Middle frontal gyrus (tissue), 1 donor: ENCODE data around the gene GPX2.
"Not testable (repeated sequence)": the region's sequence is repeated elsewhere in the genome, so short reads cannot be mapped to it uniquely, and the experiment has no call there.

Experiments
- DNase-seq: peaks from one replicate; pipeline ENCODE4 v3.0.0-alpha.2; 2015; ENCODE audit warnings: low spot score; ENCODE audit errors: extremely low spot score

GPX2 gene

GRCh38 chr14:64914237-64915028 is 28.1 kb downstream of the GPX2 start, which contains the start of gene CHURC1:
Gene CHURC1 (plus strand): TSS chr14:64914455. CDS start chr14:64914496, 41 bp downstream.
- DNase-seq: peak; percentile 97

GRCh38 chr14:64913477-64913876 is 29.1 kb downstream of the GPX2 start:
- not testable (repeated sequence) for DNase-seq

GRCh38 chr14:64912261-64912660 is 30.3 kb downstream of the GPX2 start:
- DNase-seq: no peak

- DNase-seq: no peak
Observed at GRCh38 chr14:64910847-64911495, 31.6 kb downstream of the GPX2 start.

- no peak for DNase-seq
Observed at GRCh38 chr14:64906022-64906421, 36.5 kb downstream of the GPX2 start.

GRCh38 chr14:64899958-64900357 is 42.6 kb downstream of the GPX2 start:
- DNase-seq: no peak

GRCh38 chr14:64891839-64892375 is 50.6 kb downstream of the GPX2 start:
- DNase-seq: peak; percentile 38

- no peak for DNase-seq
Observed at GRCh38 chr14:64891173-64891838, 51.2 kb downstream of the GPX2 start.

GRCh38 chr14:64889352-64889751 is 53.2 kb downstream of the GPX2 start:
- DNase-seq: no peak
